IMR-90 (cell line): ENCODE measurements around the gene FRAS1. TPM values are rescaled to one million over a fixed set of nuclear protein-coding genes. Genes with fewer than 3 reads are reported as not detected.

ENCODE experiments used
- ATAC-seq: fragments of 200-7000 bp; cut with Tn5 transposase; 2 replicates; pipeline ENCODE4 v1.9.1; 2020; ENCODE audit warnings: low read depth, mild to moderate bottlenecking, moderate library complexity
- BruUV-seq: library from RNA; stranded (reverse); fragments of 400-500 nt; replicated peaks from 2 replicates; lab custom pipeline; 2021; lab: Mats Ljungman, UMichigan
- CTCF ChIA-PET: fragments of 300-600 bp; formaldehyde crosslinking; extraction: SDS; loops from one replicate; lab custom pipeline; 2021; ENCODE audit warnings: antibody characterized with exemption; lab: Yijun Ruan, JAX
- POLR2A ChIA-PET: fragments of 300-600 bp; sonication (Branson Sonifier 250); formaldehyde crosslinking; loops from one replicate; lab custom pipeline; 2022; ENCODE audit warnings: antibody characterized with exemption; ENCODE audit not compliant: unreplicated experiment; lab: Charles Lee
- DNase-seq: peaks from one replicate; pipeline ENCODE4 v3.0.0; 2013
- H2AFZ ChIP-seq: replicated peaks from 2 replicates; pipeline ENCODE3; 2013; ENCODE audit warnings: low read length, mild to moderate bottlenecking; ENCODE audit not compliant: poor library complexity
- H2AK5ac ChIP-seq: 2 replicates; pipeline ENCODE4 v1.6.1; 2013; ENCODE audit warnings: low read depth, low read length, inconsistent platforms
- H2AK9ac ChIP-seq: replicated peaks from 2 replicates; pipeline ENCODE3; 2013; ENCODE audit warnings: mild to moderate bottlenecking, low read depth, low read length, moderate library complexity; ENCODE audit not compliant: poor library complexity
- H2BK120ac ChIP-seq: 2 replicates; pipeline ENCODE4 v1.6.1; 2013; ENCODE audit warnings: low read depth, low read length, inconsistent platforms
- H2BK15ac ChIP-seq: 3 replicates; pipeline ENCODE4 v1.6.1; 2013; ENCODE audit warnings: low read depth, low read length, inconsistent platforms
- H2BK20ac ChIP-seq: 2 replicates; pipeline ENCODE4 v1.6.1; 2013; ENCODE audit warnings: low read depth, mild to moderate bottlenecking, inconsistent platforms, low read length, moderate library complexity
- H2BK5ac ChIP-seq: 2 replicates; pipeline ENCODE4 v1.6.1; 2013; ENCODE audit warnings: mild to moderate bottlenecking, low read depth, low read length, inconsistent platforms; ENCODE audit not compliant: poor library complexity, severe bottlenecking
- H3K14ac ChIP-seq: replicated peaks from 2 replicates; pipeline ENCODE4 v1.6.1; 2013; ENCODE audit warnings: low read depth, low read length, inconsistent platforms
- H3K18ac ChIP-seq: 2 replicates; pipeline ENCODE4 v1.6.1; 2013; ENCODE audit warnings: low read depth, low read length, control low read depth
- H3K23ac ChIP-seq: 2 replicates; pipeline ENCODE4 v1.6.1; 2013; ENCODE audit warnings: low read depth, low read length, inconsistent platforms
- H3K27ac ChIP-seq: 2 replicates; pipeline ENCODE4 v1.5.1; 2013; ENCODE audit warnings: mild to moderate bottlenecking, control low read depth, low read length; ENCODE audit not compliant: insufficient read depth
- H3K27me3 ChIP-seq: 2 replicates; pipeline ENCODE4 v1.6.1; 2013; ENCODE audit warnings: low read length; ENCODE audit not compliant: control insufficient read depth, insufficient read depth
- H3K36me3 ChIP-seq: 2 replicates; pipeline ENCODE4 v1.6.1; 2013; ENCODE audit warnings: low read length, mixed read lengths; ENCODE audit not compliant: control insufficient read depth, insufficient read depth
- H3K4ac ChIP-seq: 2 replicates; pipeline ENCODE4 v1.6.1; 2013; ENCODE audit warnings: low read depth, low read length, inconsistent platforms
- H3K4me1 ChIP-seq: 2 replicates; pipeline ENCODE4 v1.6.1; 2013; ENCODE audit warnings: low read length, mixed read lengths; ENCODE audit not compliant: control insufficient read depth, insufficient read depth
- H3K4me2 ChIP-seq: 2 replicates; pipeline ENCODE4 v1.6.1; 2013; ENCODE audit warnings: low read depth, mild to moderate bottlenecking, control low read depth, low read length, moderate library complexity
- H3K4me3 ChIP-seq: 2 replicates; pipeline ENCODE4 v1.5.1; 2013; ENCODE audit warnings: low read depth, mild to moderate bottlenecking, control low read depth, low read length, moderate library complexity; ENCODE audit not compliant: insufficient read depth
- H3K56ac ChIP-seq: 2 replicates; pipeline ENCODE4 v1.6.1; 2013; ENCODE audit warnings: low read length, inconsistent platforms; ENCODE audit not compliant: insufficient read depth; ENCODE audit errors: extremely low read depth
- H3K79me1 ChIP-seq, 2 experiments: 2 replicates each; pipeline ENCODE4 v1.6.1; 2013; ENCODE audit warnings: low read length in 2 of 2, inconsistent platforms in 1 of 2, low read depth in 1 of 2
- H3K9ac ChIP-seq: 2 replicates; pipeline ENCODE4 v1.6.1; 2013; ENCODE audit warnings: low read depth, low read length, control low read depth
- H3K9me1 ChIP-seq: 2 replicates; pipeline ENCODE4 v1.6.1; 2013; ENCODE audit warnings: low read length, inconsistent platforms; ENCODE audit not compliant: insufficient read depth
- H3K9me3 ChIP-seq: 2 replicates; pipeline ENCODE4 v1.6.1; 2013; ENCODE audit warnings: low read length; ENCODE audit not compliant: control insufficient read depth, insufficient read depth
- H4K20me1 ChIP-seq: 2 replicates; pipeline ENCODE4 v1.6.1; 2013; ENCODE audit warnings: low read length, inconsistent platforms; ENCODE audit not compliant: insufficient read depth
- H4K5ac ChIP-seq: 2 replicates; pipeline ENCODE4 v1.6.1; 2013; ENCODE audit warnings: mild to moderate bottlenecking, low read depth, low read length, control low read depth
- H4K8ac ChIP-seq, 2 experiments: 2 replicates each; pipeline ENCODE4 v1.6.1; 2013; ENCODE audit warnings: low read depth in 2 of 2, low read length in 2 of 2, control low read depth in 1 of 2, inconsistent platforms in 1 of 2
- H4K91ac ChIP-seq: 2 replicates; pipeline ENCODE4 v1.6.1; 2013; ENCODE audit warnings: low read depth, low read length, inconsistent platforms; ENCODE audit not compliant: insufficient read depth
- BHLHE40 ChIP-seq: fragments of 150-350 bp; IDR thresholded peaks from 2 replicates; pipeline ENCODE4 v1.6.1; 2016; ENCODE audit warnings: mild to moderate bottlenecking, low read depth, low read length
- CEBPB ChIP-seq: IDR thresholded peaks from 2 replicates; pipeline ENCODE4 v1.6.1; 2012; ENCODE audit warnings: low read depth, low read length, improper control_type of control experiment
- CTCF ChIP-seq: conservative IDR thresholded peaks from 2 replicates; pipeline ENCODE4 v1.5.1; 2012; ENCODE audit warnings: mild to moderate bottlenecking, low read depth, low read length, improper control_type of control experiment
- FOS ChIP-seq: fragments of 150-350 bp; IDR thresholded peaks from 2 replicates; pipeline ENCODE4 v1.6.1; 2016; ENCODE audit warnings: low read depth, low read length
- MAZ ChIP-seq: IDR thresholded peaks from 2 replicates; pipeline ENCODE4 v1.6.1; 2012; ENCODE audit warnings: low read depth, mild to moderate bottlenecking, low read length, improper control_type of control experiment, moderate library complexity, borderline replicate concordance
- MXI1 ChIP-seq: IDR thresholded peaks from 2 replicates; pipeline ENCODE4 v1.6.1; 2012; ENCODE audit warnings: low read depth, mild to moderate bottlenecking, low read length, moderate library complexity, borderline replicate concordance
- NFE2L2 ChIP-seq: fragments of 150-350 bp; IDR thresholded peaks from 2 replicates; pipeline ENCODE4 v1.6.1; 2016; ENCODE audit warnings: low read depth, mild to moderate bottlenecking, low read length
- RCOR1 ChIP-seq: IDR thresholded peaks from 2 replicates; pipeline ENCODE4 v1.6.1; 2012; ENCODE audit warnings: mild to moderate bottlenecking, low read length, improper control_type of control experiment; ENCODE audit not compliant: insufficient replicate concordance
- RFX5 ChIP-seq: IDR thresholded peaks from 2 replicates; pipeline ENCODE4 v1.8.0; 2012; ENCODE audit warnings: low read depth, mild to moderate bottlenecking, low read length, moderate library complexity
- SMC3 ChIP-seq: fragments of 150-350 bp; IDR thresholded peaks from 2 replicates; pipeline ENCODE4 v1.6.1; 2016; ENCODE audit warnings: low read depth, mild to moderate bottlenecking, antibody characterized with exemption, low read length, moderate library complexity
- dilution Hi-C: fragments of 300-500 bp; cut with HindIII; formaldehyde crosslinking; loops from one replicate; pipeline ENCODE4 v1.14.3; 2018; ENCODE audit warnings: low sequenced_read_pairs; ENCODE audit not compliant: unreplicated experiment
- in situ Hi-C: fragments of 300-500 bp; cut with MboI; formaldehyde crosslinking; loops from 3 replicates; pipeline ENCODE4 v1.14.3; 2019; ENCODE audit warnings: low sequenced_read_pairs, inconsistent platforms, mixed read lengths
- intact Hi-C: fragments of 100-400 bp; cut with micrococcal nuclease; formaldehyde crosslinking; loops from 2 replicates; pipeline ENCODE4 v1.10.0; 2022
- polyA plus RNA-seq, 3 experiments: library from polyadenylated mRNA; depleted of rRNA; stranded (reverse); fragments of >200 nt; gene quantifications; 2 replicates each; pipeline ENCODE4 v1.2.3, GENCODE V29; 2012; ENCODE audit warnings: low replicate concordance in 1 of 3
- total RNA-seq: library from RNA; depleted of rRNA; stranded (reverse); fragments of >200 nt; gene quantifications from 2 replicates; pipeline ENCODE4 v1.2.3, GENCODE V29; 2012

Gene FRAS1
- total and polyA plus RNA-seq, 2 of the 4 experiments (the other 2 are of a cell fraction): under 0.01 to 0.03 TPM

- CTCF ChIA-PET: no interaction called here
- no TSS peak for BruUV-seq
- H3K9ac ChIP-seq: no peak overlapping the region
Measured at GRCh38 chr4:78424461-78424860, 367.3 kb downstream of the FRAS1 start.

More at GRCh38 chr4:78424461-78424860, 367.3 kb downstream of the FRAS1 start:
- Histone ChIP-seq H2BK5ac (no peak overlapping the region), H4K91ac (no peak overlapping the region), H3K4me3 (no peak overlapping the region), H3K9me1 (no peaks in the 10 kb centered on the region), H4K20me1 (no peaks in the 10 kb centered on the region), H2AK5ac (no peak overlapping the region), H3K27me3 (no peaks in the 10 kb centered on the region), H2BK120ac (no peak overlapping the region), H3K18ac (no peak overlapping the region), H2AK9ac (no peak overlapping the region), H3K14ac (no peak overlapping the region), H3K4me1 (no peaks in the 10 kb centered on the region), H3K4me2 (no peak overlapping the region), H2BK20ac (no peak overlapping the region), H3K23ac (no peak overlapping the region), H3K36me3 (no peaks in the 10 kb centered on the region), H4K8ac (no peak overlapping the region), H3K56ac (no peak overlapping the region), H3K27ac (no peak overlapping the region), H4K5ac (no peak overlapping the region), H2AFZ (no peak overlapping the region), H2BK15ac (no peak overlapping the region), H3K79me1 (no peaks in the 10 kb centered on the region), H3K9me3 (no peaks in the 10 kb centered on the region), H3K4ac (no peak overlapping the region)
- dilution Hi-C loops: no loop called here
- intact Hi-C loops: no loop called here
- POLR2A ChIA-PET: no interaction called here
- in situ Hi-C loops: no loop called here
- no peak for ATAC-seq
- TF ChIP-seq NFE2L2 (no peak), RCOR1 (no peak), MXI1 (no peak), SMC3 (no peak), MAZ (no peak), RFX5 (no peak), BHLHE40 (no peak), CTCF (no peak), CEBPB (no peak), FOS (no peak)
- no peak for DNase-seq
